Measurements from ENCODE around the gene PPP6R3.

The PPP6R3 gene

DNA sequence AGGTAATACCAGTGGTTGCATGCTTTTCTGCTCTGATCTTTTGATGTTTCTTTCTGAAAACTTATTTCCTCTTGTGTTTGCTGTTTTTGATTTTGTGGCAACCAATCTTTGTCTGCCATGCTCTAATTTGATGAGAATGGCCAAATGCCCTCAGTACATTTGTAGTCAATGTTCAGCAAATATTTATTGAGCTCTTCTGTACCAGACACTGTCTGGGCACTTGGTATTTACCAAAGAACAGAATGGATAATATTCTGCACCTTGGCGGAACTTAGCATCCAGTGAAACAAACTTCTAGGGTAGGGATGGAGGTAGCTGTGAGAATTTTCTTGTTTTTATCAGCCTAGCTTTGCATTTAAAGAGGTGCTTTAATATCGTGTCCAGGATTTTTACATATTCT is 19.6 kb downstream of the PPP6R3 start:
- no peak for TF ChIP-seq CTCF (conservative IDR thresholded peaks at IDR 0.05; ENCODE audit: low read depth, low read length)
- H3K4me3 ChIP-seq (ENCODE audit: low read length) = no peak overlapping the region
- no peak for DNase-seq (ENCODE audit: low read depth)

- no peak for DNase-seq (ENCODE audit: low read depth)
- no peak for TF ChIP-seq CTCF (conservative IDR thresholded peaks at IDR 0.05; ENCODE audit: low read depth, low read length)
- H3K4me3 ChIP-seq (ENCODE audit: low read length) = no peak overlapping the region
Measured at GRCh38 chr11:68480852-68481510, 20.4 kb downstream of the PPP6R3 start.

DNA sequence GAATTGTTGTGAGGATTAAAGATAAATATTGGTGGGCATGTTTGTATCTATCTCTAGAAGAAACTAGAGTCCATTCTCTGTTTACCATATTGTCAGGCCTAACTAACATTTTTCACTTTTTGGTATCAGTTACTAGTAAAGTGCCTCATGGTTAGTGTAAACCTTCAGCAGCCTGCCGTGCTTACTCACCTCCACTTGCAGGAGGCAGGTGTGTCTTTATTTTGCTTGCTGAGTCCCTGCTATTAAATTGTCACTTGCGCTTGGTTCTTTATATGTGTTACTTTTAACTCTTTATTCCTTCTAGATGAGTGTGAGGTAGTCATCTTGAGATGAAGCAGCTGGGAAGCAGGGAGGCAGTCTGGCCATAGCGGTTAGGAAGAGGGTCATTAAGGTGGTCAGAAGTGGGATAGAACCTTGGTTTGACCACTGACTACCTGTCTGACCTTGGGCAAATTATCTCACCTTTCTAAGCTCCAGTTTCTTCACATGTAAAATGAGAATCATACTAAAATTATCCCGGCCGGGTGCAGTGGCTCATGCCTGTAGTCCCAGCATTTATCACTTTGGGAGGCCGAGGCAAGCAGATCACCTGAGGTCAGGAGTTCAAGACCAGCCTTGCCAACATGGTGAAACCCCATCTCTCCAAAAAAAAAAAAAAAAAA is 21.2 kb downstream of the PPP6R3 start:
- TF ChIP-seq CTCF (conservative IDR thresholded peaks at IDR 0.05; ENCODE audit: low read depth, low read length) = no peak
- no peak for DNase-seq (ENCODE audit: low read depth)
- H3K4me3 ChIP-seq (ENCODE audit: low read length) = no peak overlapping the region

- TF ChIP-seq CTCF (conservative IDR thresholded peaks at IDR 0.05; ENCODE audit: low read depth, low read length) = no peak
- H3K4me3 ChIP-seq (ENCODE audit: low read length) = no peak overlapping the region
- no peak for DNase-seq (ENCODE audit: low read depth)
Measured at GRCh38 chr11:68488623-68489022, 28.1 kb downstream of the PPP6R3 start.

GRCh38 chr11:68495220-68495729 is 34.7 kb downstream of the PPP6R3 start:
- DNase-seq (ENCODE audit: low read depth) = no peak
- TF ChIP-seq CTCF (conservative IDR thresholded peaks at IDR 0.05; ENCODE audit: low read depth, low read length) = no peak

GRCh38 chr11:68495872-68496271 is 35.3 kb downstream of the PPP6R3 start:
- no peak for TF ChIP-seq CTCF (conservative IDR thresholded peaks at IDR 0.05; ENCODE audit: low read depth, low read length)
- H3K4me3 ChIP-seq (ENCODE audit: low read length) = no peak overlapping the region
- no peak for DNase-seq (ENCODE audit: low read depth)

More at GRCh38 chr11:68495220-68495729, 34.7 kb downstream of the PPP6R3 start:
- H3K4me3 ChIP-seq (ENCODE audit: low read length) = no peak overlapping the region

GRCh38 chr11:68497761-68498160 is 37.2 kb downstream of the PPP6R3 start:
- TF ChIP-seq CTCF (conservative IDR thresholded peaks at IDR 0.05; ENCODE audit: low read depth, low read length) = no peak
- DNase-seq (ENCODE audit: low read depth) = no peak
- H3K4me3 ChIP-seq (ENCODE audit: low read length) = no peak overlapping the region
